NCI-H2107 treated with DMSO at 0.1 percent for 48 hours (cell line): Measurements from ENCODE around the gene RASGEF1C.

Experiments used
- DNase-seq: peaks from one replicate; lab custom pipeline; 2025; ENCODE audit not compliant: unreplicated experiment; lab: John Stamatoyannopoulos, UW

RASGEF1C gene

DNA sequence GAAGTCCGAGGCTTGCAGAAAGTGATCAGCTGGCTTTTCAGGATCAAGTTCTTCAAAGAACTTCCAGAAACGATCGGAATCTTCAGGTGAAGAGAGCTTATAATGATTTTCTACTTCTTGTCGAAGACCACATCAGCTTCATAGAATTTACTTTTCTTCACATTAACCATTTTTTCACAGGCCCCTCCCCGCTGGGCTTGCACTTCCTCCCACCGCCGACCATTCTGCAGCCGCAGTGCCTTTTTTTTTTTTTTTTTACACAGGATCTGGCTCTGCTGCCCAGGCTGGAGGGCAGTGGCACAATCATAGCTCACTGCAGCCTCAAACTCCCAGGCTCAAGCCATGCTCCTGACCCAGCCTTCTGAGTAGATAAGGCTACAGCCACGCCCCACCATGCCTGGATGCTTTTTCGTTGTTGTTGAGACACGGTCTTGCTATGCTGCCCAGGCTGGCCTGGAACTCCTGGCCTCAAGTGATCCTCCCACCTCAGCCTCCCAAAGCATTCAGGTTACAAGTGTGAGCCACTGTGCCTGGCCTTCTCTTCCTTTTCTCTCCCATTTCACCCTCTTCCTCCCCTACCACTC, 122.1 kb downstream of the RASGEF1C start:
- no peak for DNase-seq

DNA sequence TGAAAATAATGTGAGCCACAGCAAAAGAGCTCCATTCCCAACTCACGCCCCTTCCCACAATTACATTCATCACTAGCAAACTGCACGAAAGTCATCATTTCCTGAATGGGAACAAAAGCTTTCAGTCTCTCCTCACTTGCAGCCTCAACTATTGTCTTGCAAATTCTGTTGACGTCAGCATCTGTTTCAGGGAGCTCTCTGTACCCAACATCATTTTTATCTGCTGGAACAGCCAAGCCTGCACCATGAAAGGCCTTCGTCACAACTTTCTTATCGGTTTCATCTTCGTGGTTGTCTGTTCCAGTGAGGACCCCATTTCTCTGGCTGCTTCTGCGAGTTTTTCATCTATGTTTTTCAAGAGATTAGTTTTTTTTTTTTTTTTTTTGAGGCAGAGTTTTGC, 123.2 kb downstream of the RASGEF1C start:
- DNase-seq = no peak

DNA sequence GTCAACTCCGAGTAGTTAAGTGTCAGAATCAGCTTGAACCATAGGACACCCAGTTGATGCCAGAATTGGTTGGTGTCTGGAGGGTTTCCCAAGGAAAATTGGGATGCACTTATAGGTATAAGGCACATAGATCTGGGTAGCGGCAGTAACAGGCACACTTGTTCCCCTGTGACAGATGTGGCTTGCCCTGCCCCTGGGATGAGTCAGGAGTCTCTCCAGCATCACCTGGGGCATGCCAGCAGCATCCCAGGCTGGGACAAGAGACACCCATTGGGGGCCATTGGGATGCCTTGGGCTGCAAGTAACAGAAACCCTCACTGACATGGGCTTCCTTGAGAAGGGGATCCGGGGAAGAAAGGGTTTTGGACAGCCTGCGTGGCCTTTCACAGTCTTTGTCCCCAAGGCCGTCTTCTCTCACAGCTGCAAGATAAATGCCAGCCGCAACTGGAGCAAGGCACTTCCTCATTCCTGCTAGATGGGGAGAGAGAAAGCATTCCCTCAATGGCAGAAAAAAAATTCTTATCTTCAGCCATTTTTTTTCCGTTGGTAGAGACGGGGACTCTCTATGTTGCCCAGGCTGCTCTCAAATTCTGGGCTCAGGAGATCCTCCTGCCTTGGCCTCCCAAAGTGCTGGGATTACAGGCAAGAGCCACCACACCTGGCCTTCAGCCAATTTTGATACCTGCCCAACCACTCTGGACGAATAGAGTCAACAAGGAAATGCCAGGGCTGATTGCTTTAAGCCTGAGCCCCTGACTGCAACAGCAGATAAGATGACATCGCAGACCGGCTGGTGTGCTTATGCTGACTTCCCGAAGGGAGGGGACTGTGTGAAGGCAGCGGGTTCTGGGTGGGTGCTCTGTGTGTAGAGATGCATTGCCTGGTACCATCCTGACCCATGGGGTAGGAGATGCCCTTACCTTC, 124.1 kb downstream of the RASGEF1C start:
- peak; percentile 39 for DNase-seq

DNA sequence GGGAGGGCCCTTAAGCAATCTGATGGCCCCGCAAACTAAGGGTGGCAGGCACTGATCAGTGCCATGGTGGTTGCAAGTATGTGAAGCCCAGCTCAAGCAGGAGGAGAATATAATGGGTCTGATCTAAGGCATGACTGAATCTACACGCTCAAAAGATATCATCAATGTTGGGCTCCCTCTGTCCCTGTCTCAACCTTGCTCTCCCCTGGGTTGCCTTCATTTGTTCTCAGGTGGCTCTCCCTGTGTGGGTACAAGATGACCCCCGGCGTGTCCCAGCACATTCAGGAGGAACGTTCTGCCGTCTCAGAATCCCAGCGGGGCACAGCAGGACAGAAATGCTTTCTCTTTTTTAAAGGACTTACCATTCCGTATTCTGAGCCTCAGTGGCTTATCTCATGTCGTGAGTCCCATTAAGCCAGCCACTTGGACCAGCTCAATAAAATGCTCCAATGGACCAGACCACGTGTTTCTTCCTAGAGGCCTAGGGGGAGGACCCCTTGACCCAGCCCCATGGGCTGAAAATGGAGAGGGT, 125.4 kb downstream of the RASGEF1C start:
- no peak for DNase-seq

DNA sequence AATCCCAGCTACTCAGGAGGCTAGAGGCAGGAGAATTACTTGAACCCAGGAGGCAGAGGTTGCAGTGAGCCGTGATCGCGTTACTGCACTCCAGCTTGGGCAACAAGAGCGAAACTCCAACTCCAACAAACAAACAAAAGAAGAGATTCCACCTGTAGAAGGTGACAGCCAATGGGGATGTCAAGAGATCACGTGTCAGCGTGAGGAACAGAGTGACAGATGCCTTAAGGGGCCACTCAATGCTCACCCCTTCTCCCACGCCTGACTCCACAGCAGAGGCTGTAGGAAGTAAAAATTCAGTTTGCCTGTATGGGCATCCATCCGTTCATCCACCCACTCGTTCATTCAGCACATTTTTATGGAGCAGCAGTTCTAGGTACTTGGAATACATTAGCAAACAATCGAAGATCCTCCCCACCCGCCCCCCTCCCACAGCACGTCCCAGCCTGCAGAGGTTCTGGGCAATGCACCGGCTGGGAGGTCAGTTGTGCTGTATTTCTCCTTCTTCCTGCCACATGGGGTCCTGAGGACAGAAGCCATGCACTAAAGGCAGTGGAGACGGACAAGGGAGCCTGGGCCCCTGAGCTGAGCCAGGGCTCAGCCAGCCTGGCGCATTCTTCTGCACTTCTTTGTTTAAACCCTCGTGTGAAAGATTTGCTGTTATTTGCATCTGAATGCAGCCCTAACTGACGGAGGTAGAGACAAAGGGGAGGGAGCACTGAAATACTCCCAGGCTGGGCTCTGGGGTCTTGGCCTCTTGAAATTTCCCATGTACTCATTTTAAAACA, 126.2 kb downstream of the RASGEF1C start:
- DNase-seq = no peak

DNA sequence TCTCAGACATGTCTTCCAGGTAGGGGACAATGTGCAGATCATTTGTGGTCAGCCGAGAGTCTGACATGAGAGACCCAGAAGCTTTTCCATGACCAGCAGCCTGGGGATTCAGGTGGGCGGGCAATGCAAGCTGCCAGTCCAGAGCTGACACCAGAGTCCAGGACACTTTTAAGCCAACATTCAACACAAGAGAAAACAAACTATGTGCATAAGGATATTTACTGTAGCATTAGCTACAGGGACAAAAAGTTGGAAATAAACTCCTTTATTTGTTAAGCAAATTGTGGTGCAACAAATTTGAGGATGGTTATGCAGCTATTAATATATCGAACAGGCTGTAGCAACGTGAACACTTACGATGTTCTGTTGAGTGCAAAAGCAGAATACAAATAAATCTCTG, 127.5 kb downstream of the RASGEF1C start:
- DNase-seq = no peak

DNA sequence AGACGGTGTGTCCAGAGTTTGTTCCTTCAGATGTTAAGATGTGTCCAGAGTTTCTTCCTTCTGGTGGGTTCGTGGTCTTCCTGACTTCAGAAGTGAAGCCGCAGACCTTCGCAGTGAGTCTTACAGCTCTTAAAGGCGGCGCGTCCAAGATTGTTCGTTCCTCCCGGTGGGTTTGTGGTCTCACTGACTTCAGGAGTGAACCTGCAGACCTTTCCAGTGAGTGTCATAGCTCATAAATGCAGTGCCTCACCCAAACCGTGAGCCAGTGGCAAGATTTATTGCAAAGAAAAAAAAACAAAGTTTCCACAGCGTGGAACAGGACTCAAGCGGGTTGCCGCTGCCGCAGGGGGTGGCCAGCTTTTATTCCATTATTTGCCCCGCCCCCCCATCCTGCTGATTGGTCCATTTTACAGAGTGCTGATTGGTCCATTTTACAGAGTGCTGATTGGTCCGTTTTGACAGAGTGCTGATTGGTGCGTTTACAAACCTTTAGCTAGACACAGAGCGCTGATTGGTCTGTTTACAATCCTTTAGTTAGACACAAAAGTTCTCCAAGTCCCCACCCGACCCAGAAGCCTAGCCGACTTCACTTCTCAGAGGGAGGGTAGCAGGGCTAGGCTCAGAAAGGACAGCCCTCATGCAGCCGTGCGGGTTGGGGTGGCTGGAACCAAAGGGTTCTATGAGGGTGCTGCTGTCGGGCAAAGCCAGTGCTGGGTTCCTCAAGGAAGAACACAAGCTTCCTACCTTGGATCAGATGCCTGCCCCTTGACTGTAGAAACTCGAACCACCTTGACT, 128.3 kb downstream of the RASGEF1C start:
- no peak for DNase-seq

DNA sequence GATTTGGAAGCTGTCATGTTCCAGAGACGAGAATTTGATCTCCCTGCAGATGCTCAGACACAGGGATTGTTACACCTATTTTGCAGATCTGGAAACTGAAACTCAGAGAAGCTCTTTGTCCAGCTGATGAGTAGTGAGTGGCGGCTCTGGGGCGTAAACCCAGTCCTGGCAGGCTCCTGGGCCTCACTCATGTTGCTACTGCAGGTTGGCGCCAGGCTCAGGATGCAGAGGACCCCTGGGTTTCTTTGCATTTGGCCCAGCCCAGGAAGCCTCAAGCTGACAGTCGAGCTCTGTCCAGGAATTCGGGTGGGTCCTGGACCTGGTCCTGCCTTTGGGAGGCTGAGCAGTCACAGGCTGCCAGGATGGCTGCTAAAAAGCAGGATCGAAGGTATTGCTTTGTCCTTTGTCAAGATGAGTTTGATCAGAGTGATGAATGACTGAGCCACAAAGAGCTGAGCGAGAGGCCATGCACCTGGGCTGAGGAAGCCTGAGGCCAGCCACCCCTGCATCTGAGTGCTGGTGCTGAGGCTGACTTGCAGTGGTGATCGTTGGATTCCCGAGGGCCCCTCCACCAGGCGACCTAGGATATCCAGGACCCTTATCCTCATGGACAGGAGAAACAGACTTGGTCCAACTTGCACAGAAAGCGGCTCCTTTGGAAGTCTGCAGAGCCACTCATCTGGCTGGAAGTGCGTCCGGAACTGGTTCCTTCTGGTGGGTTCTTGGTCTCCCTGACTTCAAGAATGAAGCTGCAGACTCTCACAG, 129.1 kb downstream of the RASGEF1C start:
- DNase-seq = no peak

DNA sequence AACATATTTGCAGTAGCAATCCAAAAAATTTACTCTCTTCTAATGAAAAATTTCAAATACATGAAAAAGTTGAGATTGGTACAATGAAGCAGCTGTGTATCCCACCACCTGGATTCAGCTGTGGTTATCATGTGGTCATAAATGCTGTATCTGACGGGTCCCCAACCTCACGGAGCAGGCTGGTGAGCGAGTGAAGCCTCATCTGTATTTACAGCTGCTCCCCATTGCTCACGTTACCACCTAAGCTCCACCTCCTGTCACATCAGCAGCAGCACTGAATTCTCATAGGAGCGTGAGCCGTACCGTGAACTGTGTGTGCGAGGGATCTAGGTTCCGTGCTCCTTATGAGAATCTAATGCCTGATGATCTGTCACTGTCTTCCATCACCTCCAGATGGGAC, 130.7 kb downstream of the RASGEF1C start:
- no peak for DNase-seq

DNA sequence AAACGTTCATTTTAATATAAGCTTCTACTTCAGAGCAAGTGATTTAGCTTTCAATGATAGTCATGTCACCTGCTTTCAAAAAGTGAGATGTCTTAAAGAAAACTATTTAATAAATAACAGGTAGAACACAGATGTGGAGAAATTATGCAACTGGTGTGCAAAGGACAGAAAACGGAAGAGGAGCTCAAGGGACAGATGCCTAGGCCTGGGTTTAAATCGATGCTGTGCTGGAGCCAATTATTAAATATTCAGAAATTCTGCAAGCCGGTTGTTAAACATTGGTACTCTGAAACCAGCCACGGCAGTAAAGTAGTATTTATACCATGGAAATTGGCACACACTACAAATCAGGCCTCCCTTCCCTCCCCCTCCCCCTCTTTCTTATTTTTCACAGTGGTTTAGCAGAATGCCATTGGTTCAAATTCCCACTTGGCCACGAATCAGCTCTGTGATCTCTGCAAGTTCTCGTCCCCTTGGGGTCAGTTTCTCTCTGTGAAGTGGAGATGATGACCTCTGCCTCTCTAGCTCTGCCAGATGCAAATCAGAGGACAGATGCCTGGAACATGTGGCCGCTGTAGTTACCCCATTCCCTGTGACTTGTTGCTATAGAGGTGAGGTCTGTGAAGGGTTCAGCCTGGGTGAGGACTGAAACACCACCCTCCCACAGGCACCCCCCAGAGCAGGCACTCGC, 131.3 kb downstream of the RASGEF1C start:
- no peak for DNase-seq

DNA sequence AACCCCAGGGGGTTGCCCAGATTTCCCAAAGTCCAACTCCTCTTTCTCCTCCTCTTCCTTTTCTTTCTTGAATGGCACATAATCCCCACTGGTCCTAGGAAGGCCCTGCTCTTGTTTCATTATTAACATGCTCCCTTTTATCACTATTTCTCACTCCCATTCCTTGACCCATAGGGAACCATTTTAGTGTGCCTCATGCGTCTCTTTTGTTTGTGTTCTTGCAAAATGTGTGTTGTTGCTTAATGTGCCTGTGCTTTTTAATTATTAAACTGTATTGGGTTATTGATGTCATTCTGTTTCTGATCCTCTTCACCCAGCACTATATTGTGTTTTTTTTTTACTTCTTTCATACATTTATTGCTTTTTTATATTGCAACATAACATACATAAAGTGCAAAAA, 133.3 kb downstream of the RASGEF1C start:
- DNase-seq = no peak

DNA sequence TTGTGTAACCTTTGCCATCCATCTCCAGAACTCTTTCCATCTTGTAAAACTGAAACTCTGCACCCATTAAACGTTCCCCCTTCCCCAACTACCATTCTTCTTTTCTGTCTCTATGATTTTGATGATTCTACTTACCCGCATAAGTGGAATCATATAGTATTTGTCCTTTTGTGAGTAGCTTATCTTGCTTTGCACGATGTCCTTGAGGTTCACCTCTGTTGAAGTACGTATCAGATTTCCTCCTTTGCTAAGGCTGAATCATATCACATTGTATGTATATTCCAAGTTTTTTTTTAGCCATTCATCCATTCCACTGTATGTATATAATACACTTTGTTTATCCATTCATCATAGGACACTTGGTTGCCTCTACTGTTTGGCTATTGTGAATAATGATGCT, 134.5 kb downstream of the RASGEF1C start:
- no peak for DNase-seq

DNA sequence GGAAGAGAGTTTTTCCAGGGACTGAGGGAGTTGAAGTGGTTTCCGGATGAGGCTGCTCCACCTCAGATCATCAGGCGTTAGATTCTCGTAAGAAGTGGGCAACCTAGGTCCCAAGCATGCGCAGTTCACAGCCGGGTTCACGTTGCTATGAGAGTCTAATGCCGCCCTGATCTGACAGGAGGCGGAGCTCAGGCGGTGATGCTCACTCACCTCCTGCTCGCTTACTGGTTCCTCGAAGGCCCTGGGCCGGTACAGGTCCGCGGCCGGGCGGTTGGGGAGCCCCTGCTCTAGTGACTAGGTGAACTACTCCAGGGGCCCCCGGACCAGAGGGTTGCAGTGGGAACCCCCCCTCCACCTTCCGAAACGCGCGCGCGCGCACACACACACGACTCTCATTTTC, 136.5 kb downstream of the RASGEF1C start:
- no peak for DNase-seq

DNA sequence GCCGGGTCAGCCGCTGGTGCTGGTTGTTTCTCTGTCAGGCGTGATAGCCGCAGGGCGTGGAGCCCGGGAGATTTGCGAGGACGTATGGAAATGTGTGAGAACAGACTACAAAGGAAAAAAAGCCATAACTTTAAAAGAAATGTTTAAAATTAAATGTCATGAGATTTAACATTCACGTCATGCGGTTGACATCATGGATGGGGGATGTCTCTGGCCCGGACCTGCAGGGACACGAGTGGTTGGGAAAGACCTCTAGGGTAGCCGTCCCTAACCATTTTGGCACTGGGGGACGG, 136.8 kb downstream of the RASGEF1C start:
- no peak for DNase-seq

DNA sequence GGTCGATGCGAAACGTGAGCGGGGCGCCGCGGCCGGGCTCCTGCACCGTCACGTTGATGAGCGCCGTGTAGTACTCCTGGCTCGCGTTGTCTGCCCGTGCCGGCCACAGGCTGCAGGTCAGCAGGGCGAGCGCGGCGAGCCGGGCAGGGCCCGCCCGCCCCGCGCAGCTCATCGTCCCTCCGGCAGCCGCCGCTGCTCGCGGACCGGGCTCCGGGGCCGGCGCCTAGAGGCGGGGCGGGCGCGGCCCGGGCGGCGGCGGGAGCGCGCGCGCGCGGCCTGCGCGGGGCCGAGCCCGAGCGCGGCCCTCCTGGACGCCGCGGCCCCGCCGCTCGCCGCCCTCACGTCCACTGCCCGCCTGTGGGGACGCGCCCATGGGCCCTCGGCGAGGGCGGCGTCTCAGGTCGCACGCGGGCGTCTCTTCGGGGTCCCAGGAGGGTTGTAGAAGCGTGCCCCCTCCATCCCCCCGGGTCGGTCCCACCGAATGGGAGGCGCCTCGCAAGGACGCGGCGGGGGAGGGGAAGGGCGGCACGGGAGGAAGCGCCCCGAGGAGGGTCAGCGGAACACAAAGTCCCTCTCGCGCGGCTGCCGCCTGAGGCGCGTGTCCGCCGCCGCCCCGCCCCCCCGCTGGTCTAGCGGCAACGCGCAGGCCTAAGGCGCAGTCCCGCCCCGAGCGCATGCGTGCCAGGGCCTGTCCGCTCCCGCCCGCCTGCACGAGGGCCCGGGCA, 137.3 kb downstream of the RASGEF1C start, which contains the start of gene RNF130:
Gene RNF130 (minus strand): TSS at position 229 of the 725 bp plus-strand sequence. CDS start 57 bp downstream, at position 172.
- peak; percentile 29 for DNase-seq

DNA sequence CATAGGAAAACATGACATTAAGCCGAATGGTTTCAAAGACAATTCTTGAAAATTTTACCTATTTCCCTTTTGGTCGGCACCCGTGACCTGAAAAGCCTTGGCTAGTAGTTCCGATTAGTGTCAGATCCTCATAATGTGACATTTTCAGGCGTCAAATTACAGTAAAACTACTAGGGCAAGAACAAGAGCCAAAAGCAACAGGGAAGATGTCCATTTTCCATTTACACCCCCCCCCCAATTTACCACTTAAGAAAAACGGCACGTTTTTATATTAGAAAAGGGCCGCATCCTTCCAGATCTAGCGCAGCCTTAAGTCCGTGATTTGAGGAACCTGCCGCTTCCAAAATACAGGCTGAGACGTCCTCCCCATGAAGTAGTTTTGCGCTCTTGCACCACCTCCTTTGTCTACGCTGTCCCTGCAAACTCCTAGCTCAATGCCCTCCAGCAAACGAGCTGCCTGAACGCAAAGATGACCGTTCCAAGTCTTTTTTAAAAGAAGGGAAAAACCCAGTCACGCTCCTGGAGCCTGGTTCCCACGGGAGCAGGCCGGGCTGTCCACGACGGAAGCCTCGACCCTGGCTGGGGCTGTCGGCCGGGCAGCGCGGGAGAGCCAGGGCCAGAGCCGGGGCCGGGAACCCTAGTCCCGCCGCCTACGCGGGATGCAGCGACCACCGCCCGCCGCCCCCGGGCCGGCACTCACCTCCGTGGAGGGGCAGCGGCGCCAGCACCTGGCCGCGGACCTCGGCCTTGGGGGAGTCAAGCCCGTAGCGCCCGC, 138.1 kb downstream of the RASGEF1C start:
- no peak for DNase-seq

DNA sequence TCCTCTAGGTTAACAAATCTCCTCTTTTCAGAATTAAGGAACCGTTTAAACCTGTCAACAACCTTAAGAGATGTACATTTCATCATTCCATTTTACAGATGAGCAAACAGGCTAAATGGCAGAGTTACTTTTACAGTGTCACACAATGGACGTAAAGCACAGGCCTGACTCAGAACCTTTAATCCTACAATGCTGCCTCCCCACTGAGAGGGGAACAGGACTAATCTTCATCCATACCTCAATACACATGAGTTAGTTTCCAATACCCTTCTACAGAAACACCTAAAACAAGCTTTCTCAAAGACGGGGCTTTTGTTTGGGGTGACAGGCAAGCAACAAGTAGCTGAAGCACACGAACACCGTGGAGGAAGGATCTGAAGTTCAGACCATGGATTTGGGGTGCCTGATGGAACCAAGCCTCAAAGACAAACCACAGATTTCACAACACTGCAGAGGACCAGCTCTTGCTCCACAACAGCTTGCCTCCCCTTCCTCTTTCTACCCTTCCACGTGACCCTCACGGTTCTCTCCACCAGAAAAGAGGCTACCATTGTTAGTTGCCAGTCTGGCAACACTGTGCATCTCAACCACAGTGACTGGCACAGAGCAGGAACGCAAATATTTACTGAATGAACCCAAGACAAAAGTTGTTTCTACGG, 139.3 kb downstream of the RASGEF1C start:
- DNase-seq = no peak
